ENCODE data around the gene ELF1. TPM values are rescaled to one million over a fixed set of nuclear protein-coding genes. Genes with fewer than 3 reads are reported as not detected.
"Not testable (repeated sequence)": the region's sequence is repeated elsewhere in the genome, so short reads cannot be mapped to it uniquely, and the experiment has no call there.

Gene ELF1
- polyA plus RNA-seq, 1 donor, result 48.6 TPM

GRCh38 chr13:40893573-40893972 is 125.5 kb downstream of the ELF1 start:
- not testable (repeated sequence) for DNase-seq

- DNase-seq, result no peak
These were observed 133.1 kb downstream of the ELF1 start for GRCh38 chr13:40886017-40886416.

- DNase-seq, result not testable (repeated sequence)
These were observed 134.9 kb downstream of the ELF1 start for GRCh38 chr13:40884175-40884574.

Other genes with a start within 250 kb of the ELF1 start
- gene MRPS31, start 248.1 kb downstream of the ELF1 start, polyA plus RNA-seq (ENCODE audit: insufficient read length), result 60.0 TPM
- gene SLC25A15, start 229.7 kb downstream of the ELF1 start, polyA plus RNA-seq (ENCODE audit: insufficient read length), result 20.2 TPM
- gene WBP4, start 42.2 kb upstream of the ELF1 start, polyA plus RNA-seq (ENCODE audit: insufficient read length), result 28.2 TPM
- gene KBTBD6, start 113.5 kb upstream of the ELF1 start, polyA plus RNA-seq (ENCODE audit: insufficient read length), result 19.3 TPM
- gene KBTBD7, start 175.3 kb upstream of the ELF1 start, polyA plus RNA-seq (ENCODE audit: insufficient read length), result 19.5 TPM
- 28.6 TPM for gene MTRF1, start 244.3 kb upstream of the ELF1 start, polyA plus RNA-seq (ENCODE audit: insufficient read length)

Data from left kidney (tissue), 2 donors.